HEK293 (cell line): ENCODE measurements around the gene TAF15.
A peak's percentile ranks its signal among the peaks of the same experiment; 100 is the strongest.

ENCODE experiments used
- BCL11A ChIP-seq: fragments of 450-650 bp; formaldehyde crosslinking; IDR thresholded peaks from 2 replicates; pipeline ENCODE4 v1.5.1; 2016; ENCODE audit warnings: low read depth, missing biosample characterization, missing genetic modification characterization
- BCL6B ChIP-seq: fragments of 450-650 bp; formaldehyde crosslinking; IDR thresholded peaks from 2 replicates; pipeline ENCODE4 v1.5.1; 2017; ENCODE audit warnings: missing biosample characterization, missing genetic modification characterization
- GLI4 ChIP-seq: fragments of 450-650 bp; formaldehyde crosslinking; IDR thresholded peaks from 2 replicates; pipeline ENCODE4 v1.5.1; 2016; ENCODE audit warnings: missing biosample characterization, missing genetic modification characterization
- KLF1 ChIP-seq: fragments of 450-650 bp; formaldehyde crosslinking; IDR thresholded peaks from 2 replicates; pipeline ENCODE4 v1.5.1; 2016; ENCODE audit warnings: missing biosample characterization, missing genetic modification characterization
- KLF7 ChIP-seq: fragments of 450-650 bp; formaldehyde crosslinking; IDR thresholded peaks from 2 replicates; pipeline ENCODE4 v1.5.1; 2016; ENCODE audit warnings: missing biosample characterization, missing genetic modification characterization, borderline replicate concordance
- MYNN ChIP-seq: fragments of 450-650 bp; formaldehyde crosslinking; IDR thresholded peaks from 2 replicates; pipeline ENCODE4 v1.5.1; 2016; ENCODE audit warnings: missing biosample characterization, missing genetic modification characterization, borderline replicate concordance
- OSR2 ChIP-seq: fragments of 450-650 bp; formaldehyde crosslinking; IDR thresholded peaks from 2 replicates; pipeline ENCODE4 v1.5.1; 2016; ENCODE audit warnings: missing biosample characterization, missing genetic modification characterization
- TCF7L2 ChIP-seq: IDR thresholded peaks from 2 replicates; pipeline ENCODE4 v1.6.1; 2011; ENCODE audit warnings: low read depth, mild to moderate bottlenecking, inconsistent platforms, low read length, moderate library complexity, borderline replicate concordance
- ZFP3 ChIP-seq: fragments of 450-650 bp; formaldehyde crosslinking; IDR thresholded peaks from 2 replicates; pipeline ENCODE4 v1.5.1; 2016; ENCODE audit warnings: low read depth, missing biosample characterization, missing genetic modification characterization
- ZNF112 ChIP-seq: fragments of 450-650 bp; formaldehyde crosslinking; IDR thresholded peaks from 2 replicates; pipeline ENCODE4 v1.5.0; 2017; ENCODE audit warnings: missing biosample characterization, missing genetic modification characterization
- ZNF132 ChIP-seq: fragments of 450-650 bp; formaldehyde crosslinking; IDR thresholded peaks from 2 replicates; pipeline ENCODE4 v1.5.1; 2017; ENCODE audit warnings: missing biosample characterization, missing genetic modification characterization, borderline replicate concordance
- ZNF175 ChIP-seq: fragments of 450-650 bp; formaldehyde crosslinking; IDR thresholded peaks from 2 replicates; pipeline ENCODE4 v1.5.1; 2016; ENCODE audit warnings: missing biosample characterization, missing genetic modification characterization
- ZNF18 ChIP-seq: fragments of 450-650 bp; formaldehyde crosslinking; IDR thresholded peaks from 2 replicates; pipeline ENCODE4 v1.5.1; 2016; ENCODE audit warnings: missing biosample characterization, missing genetic modification characterization
- ZNF341 ChIP-seq: fragments of 450-650 bp; formaldehyde crosslinking; IDR thresholded peaks from 2 replicates; pipeline ENCODE4; 2016; ENCODE audit warnings: low read depth, missing biosample characterization, missing genetic modification characterization
- ZNF366 ChIP-seq: fragments of 450-650 bp; formaldehyde crosslinking; conservative IDR thresholded peaks from 2 replicates; pipeline ENCODE4 v1.5.1; 2016; ENCODE audit warnings: missing biosample characterization, missing genetic modification characterization
- ZNF398 ChIP-seq: fragments of 450-650 bp; formaldehyde crosslinking; IDR thresholded peaks from 2 replicates; pipeline ENCODE4 v1.5.1; 2017; ENCODE audit warnings: missing biosample characterization, missing genetic modification characterization
- ZNF426 ChIP-seq: fragments of 450-650 bp; formaldehyde crosslinking; IDR thresholded peaks from 2 replicates; pipeline ENCODE4 v1.5.1; 2017; ENCODE audit warnings: missing biosample characterization, missing genetic modification characterization, mild to moderate bottlenecking, inconsistent platforms, moderate library complexity
- ZNF433 ChIP-seq: fragments of 450-650 bp; formaldehyde crosslinking; IDR thresholded peaks from 2 replicates; pipeline ENCODE4 v1.5.1; 2016; ENCODE audit warnings: missing biosample characterization, missing genetic modification characterization, low read depth
- ZNF501 ChIP-seq: fragments of 450-650 bp; formaldehyde crosslinking; IDR thresholded peaks from 2 replicates; pipeline ENCODE4 v1.5.1; 2016; ENCODE audit warnings: missing biosample characterization, missing genetic modification characterization
- ZNF548 ChIP-seq: fragments of 450-650 bp; formaldehyde crosslinking; IDR thresholded peaks from 2 replicates; pipeline ENCODE4 v1.5.1; 2016; ENCODE audit warnings: missing biosample characterization, missing genetic modification characterization
- ZNF626 ChIP-seq: fragments of 450-650 bp; sonication (Bioruptor Pico); formaldehyde crosslinking; IDR thresholded peaks from 2 replicates; pipeline ENCODE4 v1.5.1; 2018; ENCODE audit warnings: missing biosample characterization, missing genetic modification characterization, inconsistent platforms
- ZNF670 ChIP-seq: fragments of 450-650 bp; formaldehyde crosslinking; IDR thresholded peaks from 2 replicates; pipeline ENCODE4 v1.5.1; 2016; ENCODE audit warnings: missing biosample characterization, missing genetic modification characterization, low read depth
- ZNF785 ChIP-seq: fragments of 450-650 bp; formaldehyde crosslinking; IDR thresholded peaks from 2 replicates; pipeline ENCODE4 v1.5.1; 2016; ENCODE audit warnings: missing biosample characterization, missing genetic modification characterization
- ZNF830 ChIP-seq: fragments of 450-650 bp; IDR thresholded peaks from 2 replicates; pipeline ENCODE4 v1.5.0; 2018; ENCODE audit warnings: missing biosample characterization, missing genetic modification characterization, low read depth, mild to moderate bottlenecking, moderate library complexity
- ZNF837 ChIP-seq: fragments of 450-650 bp; formaldehyde crosslinking; IDR thresholded peaks from 2 replicates; pipeline ENCODE4 v1.5.1; 2016; ENCODE audit warnings: missing biosample characterization, missing genetic modification characterization
- ZXDB ChIP-seq: fragments of 450-650 bp; formaldehyde crosslinking; IDR thresholded peaks from 2 replicates; pipeline ENCODE4 v1.5.1; 2016; ENCODE audit warnings: missing biosample characterization, missing genetic modification characterization
- TF ChIP-seq, protein P1 (sequence below): fragments of 450-650 bp; formaldehyde crosslinking; IDR thresholded peaks from 2 replicates; pipeline ENCODE4 v1.5.1; 2017; ENCODE audit warnings: missing biosample characterization, missing genetic modification characterization
- TF ChIP-seq, protein P2 (sequence below): fragments of 450-650 bp; formaldehyde crosslinking; IDR thresholded peaks from 2 replicates; pipeline ENCODE4 v1.5.1; 2016; ENCODE audit warnings: missing biosample characterization, missing genetic modification characterization, low read depth
- TF ChIP-seq, protein P3 (sequence below): fragments of 450-650 bp; formaldehyde crosslinking; IDR thresholded peaks from 2 replicates; pipeline ENCODE4 v1.5.1; 2016; ENCODE audit warnings: missing biosample characterization, missing genetic modification characterization

TAF15 gene

GRCh38 chr17:35763767-35764122, 45.5 kb upstream of the TAF15 start (continued):
- TF ChIP-seq, protein P1, sequence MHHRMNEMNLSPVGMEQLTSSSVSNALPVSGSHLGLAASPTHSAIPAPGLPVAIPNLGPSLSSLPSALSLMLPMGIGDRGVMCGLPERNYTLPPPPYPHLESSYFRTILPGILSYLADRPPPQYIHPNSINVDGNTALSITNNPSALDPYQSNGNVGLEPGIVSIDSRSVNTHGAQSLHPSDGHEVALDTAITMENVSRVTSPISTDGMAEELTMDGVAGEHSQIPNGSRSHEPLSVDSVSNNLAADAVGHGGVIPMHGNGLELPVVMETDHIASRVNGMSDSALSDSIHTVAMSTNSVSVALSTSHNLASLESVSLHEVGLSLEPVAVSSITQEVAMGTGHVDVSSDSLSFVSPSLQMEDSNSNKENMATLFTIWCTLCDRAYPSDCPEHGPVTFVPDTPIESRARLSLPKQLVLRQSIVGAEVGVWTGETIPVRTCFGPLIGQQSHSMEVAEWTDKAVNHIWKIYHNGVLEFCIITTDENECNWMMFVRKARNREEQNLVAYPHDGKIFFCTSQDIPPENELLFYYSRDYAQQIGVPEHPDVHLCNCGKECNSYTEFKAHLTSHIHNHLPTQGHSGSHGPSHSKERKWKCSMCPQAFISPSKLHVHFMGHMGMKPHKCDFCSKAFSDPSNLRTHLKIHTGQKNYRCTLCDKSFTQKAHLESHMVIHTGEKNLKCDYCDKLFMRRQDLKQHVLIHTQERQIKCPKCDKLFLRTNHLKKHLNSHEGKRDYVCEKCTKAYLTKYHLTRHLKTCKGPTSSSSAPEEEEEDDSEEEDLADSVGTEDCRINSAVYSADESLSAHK (tag by site-specific recombination): no peak
- no peak for TF ChIP-seq ZNF830 (tag by site-specific recombination)
- peak; percentile 28; the same call in 1 of the 2 replicates for TF ChIP-seq ZNF366 (tag by site-specific recombination)
- no peak for TF ChIP-seq ZNF548 (tag by site-specific recombination)
- no peak for TF ChIP-seq ZNF785
- no peak for TF ChIP-seq ZNF398 (tag by site-specific recombination)
- TF ChIP-seq ZNF626: no peak
- no peak for TF ChIP-seq TCF7L2
- TF ChIP-seq ZNF426 (tag by site-specific recombination): peak; percentile 98
- no peak; the same call in none of the 2 replicates for TF ChIP-seq ZNF341 (tag by site-specific recombination)
- no peak for TF ChIP-seq ZNF175 (tag by site-specific recombination)
- TF ChIP-seq, protein P2, sequence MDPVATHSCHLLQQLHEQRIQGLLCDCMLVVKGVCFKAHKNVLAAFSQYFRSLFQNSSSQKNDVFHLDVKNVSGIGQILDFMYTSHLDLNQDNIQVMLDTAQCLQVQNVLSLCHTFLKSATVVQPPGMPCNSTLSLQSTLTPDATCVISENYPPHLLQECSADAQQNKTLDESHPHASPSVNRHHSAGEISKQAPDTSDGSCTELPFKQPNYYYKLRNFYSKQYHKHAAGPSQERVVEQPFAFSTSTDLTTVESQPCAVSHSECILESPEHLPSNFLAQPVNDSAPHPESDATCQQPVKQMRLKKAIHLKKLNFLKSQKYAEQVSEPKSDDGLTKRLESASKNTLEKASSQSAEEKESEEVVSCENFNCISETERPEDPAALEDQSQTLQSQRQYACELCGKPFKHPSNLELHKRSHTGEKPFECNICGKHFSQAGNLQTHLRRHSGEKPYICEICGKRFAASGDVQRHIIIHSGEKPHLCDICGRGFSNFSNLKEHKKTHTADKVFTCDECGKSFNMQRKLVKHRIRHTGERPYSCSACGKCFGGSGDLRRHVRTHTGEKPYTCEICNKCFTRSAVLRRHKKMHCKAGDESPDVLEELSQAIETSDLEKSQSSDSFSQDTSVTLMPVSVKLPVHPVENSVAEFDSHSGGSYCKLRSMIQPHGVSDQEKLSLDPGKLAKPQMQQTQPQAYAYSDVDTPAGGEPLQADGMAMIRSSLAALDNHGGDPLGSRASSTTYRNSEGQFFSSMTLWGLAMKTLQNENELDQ: no peak
- TF ChIP-seq, protein P3, sequence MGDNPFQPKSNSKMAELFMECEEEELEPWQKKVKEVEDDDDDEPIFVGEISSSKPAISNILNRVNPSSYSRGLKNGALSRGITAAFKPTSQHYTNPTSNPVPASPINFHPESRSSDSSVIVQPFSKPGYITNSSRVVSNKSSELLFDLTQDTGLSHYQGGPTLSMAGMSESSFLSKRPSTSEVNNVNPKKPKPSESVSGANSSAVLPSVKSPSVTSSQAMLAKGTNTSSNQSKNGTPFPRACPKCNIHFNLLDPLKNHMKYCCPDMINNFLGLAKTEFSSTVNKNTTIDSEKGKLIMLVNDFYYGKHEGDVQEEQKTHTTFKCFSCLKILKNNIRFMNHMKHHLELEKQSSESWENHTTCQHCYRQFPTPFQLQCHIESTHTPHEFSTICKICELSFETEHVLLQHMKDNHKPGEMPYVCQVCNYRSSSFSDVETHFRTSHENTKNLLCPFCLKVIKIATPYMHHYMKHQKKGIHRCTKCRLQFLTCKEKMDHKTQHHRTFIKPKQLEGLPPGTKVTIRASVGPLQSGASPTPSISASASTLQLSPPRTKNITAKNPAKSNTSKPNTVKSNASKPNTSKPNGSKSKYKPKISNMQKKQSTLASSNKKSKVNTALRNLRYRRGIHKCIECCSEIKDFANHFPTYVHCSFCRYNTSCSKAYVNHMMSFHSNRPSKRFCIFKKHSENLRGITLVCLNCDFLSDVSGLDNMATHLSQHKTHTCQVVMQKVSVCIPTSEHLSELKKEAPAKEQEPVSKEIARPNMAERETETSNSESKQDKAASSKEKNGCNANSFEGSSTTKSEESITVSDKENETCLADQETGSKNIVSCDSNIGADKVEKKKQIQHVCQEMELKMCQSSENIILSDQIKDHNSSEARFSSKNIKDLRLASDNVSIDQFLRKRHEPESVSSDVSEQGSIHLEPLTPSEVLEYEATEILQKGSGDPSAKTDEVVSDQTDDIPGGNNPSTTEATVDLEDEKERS (tag by site-specific recombination): no peak
- TF ChIP-seq ZFP3 (tag by site-specific recombination): no peak
- TF ChIP-seq GLI4 (tag by site-specific recombination): no peak
- peak; percentile 51; the same call in 1 of the 2 replicates for TF ChIP-seq KLF7 (tag by site-specific recombination)
- peak; percentile 63; the same call in 1 of the 2 replicates for TF ChIP-seq MYNN (tag by site-specific recombination)
- peak; percentile 98 for TF ChIP-seq ZNF433 (tag by site-specific recombination)
- no peak for TF ChIP-seq ZNF837 (tag by site-specific recombination)
- TF ChIP-seq ZNF670 (tag by site-specific recombination): no peak
- no peak for TF ChIP-seq BCL11A (tag by site-specific recombination)
- no peak for TF ChIP-seq ZNF132 (tag by site-specific recombination)
- peak; percentile 93 for TF ChIP-seq ZNF18 (tag by site-specific recombination)
- TF ChIP-seq KLF1 (tag by site-specific recombination): no peak
- TF ChIP-seq OSR2 (tag by site-specific recombination): no peak
- TF ChIP-seq ZXDB (tag by site-specific recombination): peak; percentile 51
- no peak; the same call in 1 of the 2 replicates for TF ChIP-seq ZNF501 (tag by site-specific recombination)
- TF ChIP-seq BCL6B (tag by site-specific recombination): no peak
- no peak for TF ChIP-seq ZNF112
